ENCODE measurements around the gene MLXIP. TPM values are rescaled to one million over a fixed set of nuclear protein-coding genes. Genes with fewer than 3 reads are reported as not detected.

MLXIP gene
- total and polyA plus RNA-seq, 12 donors, result 13.7 to 98.1 (median 40.1) TPM

GRCh38 chr12:122094137-122094734 is 15.7 kb downstream of the MLXIP start:
- no peaks in the 10 kb centered on the region for H3K36me3 ChIP-seq (replicated peaks in 1 of 2)
- peak in 2 of 7 donors; percentile 7 to 11 for DNase-seq
- WGBS, 4 donors, result 94 to 98% (median 97%) methylated on average over 5 of the region's 5 CpGs
- intact Hi-C loops (cut with DNase I), result no loop called here
- H3K27ac ChIP-seq, result peak overlapping the region in 2 of 5 donors; percentile 46 to 74
- no peaks in the 10 kb centered on the region for H3K27me3 ChIP-seq
- peaks cover 46 to 73% of the 10 kb centered on the region in 2 donors for H3K4me1 ChIP-seq (replicated peaks in 1 of 2)
- no peak for TF ChIP-seq POLR2A (IDR thresholded peaks at IDR 0.05)
- TF ChIP-seq, protein P1, sequence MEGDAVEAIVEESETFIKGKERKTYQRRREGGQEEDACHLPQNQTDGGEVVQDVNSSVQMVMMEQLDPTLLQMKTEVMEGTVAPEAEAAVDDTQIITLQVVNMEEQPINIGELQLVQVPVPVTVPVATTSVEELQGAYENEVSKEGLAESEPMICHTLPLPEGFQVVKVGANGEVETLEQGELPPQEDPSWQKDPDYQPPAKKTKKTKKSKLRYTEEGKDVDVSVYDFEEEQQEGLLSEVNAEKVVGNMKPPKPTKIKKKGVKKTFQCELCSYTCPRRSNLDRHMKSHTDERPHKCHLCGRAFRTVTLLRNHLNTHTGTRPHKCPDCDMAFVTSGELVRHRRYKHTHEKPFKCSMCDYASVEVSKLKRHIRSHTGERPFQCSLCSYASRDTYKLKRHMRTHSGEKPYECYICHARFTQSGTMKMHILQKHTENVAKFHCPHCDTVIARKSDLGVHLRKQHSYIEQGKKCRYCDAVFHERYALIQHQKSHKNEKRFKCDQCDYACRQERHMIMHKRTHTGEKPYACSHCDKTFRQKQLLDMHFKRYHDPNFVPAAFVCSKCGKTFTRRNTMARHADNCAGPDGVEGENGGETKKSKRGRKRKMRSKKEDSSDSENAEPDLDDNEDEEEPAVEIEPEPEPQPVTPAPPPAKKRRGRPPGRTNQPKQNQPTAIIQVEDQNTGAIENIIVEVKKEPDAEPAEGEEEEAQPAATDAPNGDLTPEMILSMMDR (IDR thresholded peaks at IDR 0.05), result no peak
- H3K4me3 ChIP-seq, result no peak overlapping the region
- H3K9me3 ChIP-seq (replicated peaks in 1 of 3), result no peaks in the 10 kb centered on the region

- TF ChIP-seq, protein P1 (IDR thresholded peaks at IDR 0.05), result no peak
- TF ChIP-seq POLR2A (IDR thresholded peaks at IDR 0.05), result no peak
- H3K36me3 ChIP-seq (replicated peaks in 1 of 2), result no peaks in the 10 kb centered on the region
- H3K4me3 ChIP-seq, result no peak overlapping the region
- H3K27me3 ChIP-seq, result no peaks in the 10 kb centered on the region
- no peaks in the 10 kb centered on the region for H3K9me3 ChIP-seq (replicated peaks in 1 of 3)
- peak in 2 of 7 donors; percentile 12 to 16 for DNase-seq
- 78 to 82% (median 81%) methylated on average over 10 of the region's 10 CpGs for WGBS, 4 donors
- H3K4me1 ChIP-seq (replicated peaks in 1 of 2), result peaks cover 51 to 73% of the 10 kb centered on the region in 2 donors
- intact Hi-C loops (cut with DNase I), result no loop called here
- peak overlapping the region in 2 of 5 donors; percentile 28 to 74 for H3K27ac ChIP-seq
Measured at GRCh38 chr12:122094735-122095631, 16.4 kb downstream of the MLXIP start.

- Histone ChIP-seq H3K36me3 (replicated peaks in 1 of 2) (no peaks in the 10 kb centered on the region), H3K4me1 (replicated peaks in 1 of 2) (peaks cover 60 to 73% of the 10 kb centered on the region in 2 donors), H3K27ac (peak overlapping the region; percentile 34 to 94 (median 80)), H3K9me3 (replicated peaks in 1 of 3) (no peaks in the 10 kb centered on the region), H3K27me3 (no peaks in the 10 kb centered on the region), H3K4me3 (no peak overlapping the region)
- intact Hi-C loops (cut with DNase I), result no loop called here
- 75 to 86% (median 80%) methylated on average over 8 to 9 of the region's 9 CpGs for WGBS, 4 donors
- DNase-seq, result peak in 1 of 7 donors; percentile 12
- TF ChIP-seq POLR2A (IDR thresholded peaks at IDR 0.05), result no peak
- TF ChIP-seq, protein P1 (IDR thresholded peaks at IDR 0.05), result no peak
Measured at GRCh38 chr12:122096014-122096413, 17.5 kb downstream of the MLXIP start.

GRCh38 chr12:122096591-122097149 is 18.1 kb downstream of the MLXIP start:
- H3K9me3 ChIP-seq (replicated peaks in 1 of 3), result no peaks in the 10 kb centered on the region
- H3K27ac ChIP-seq, result peak overlapping the region; percentile 58 to 94 (median 80)
- peak in 6 of 7 donors; percentile 64 to 87 (median 76) for DNase-seq
- TF ChIP-seq POLR2A (IDR thresholded peaks at IDR 0.05), result peak in 1 of 2 donors; percentile 65
- TF ChIP-seq, protein P1 (IDR thresholded peaks at IDR 0.05), result no peak
- intact Hi-C loops (cut with DNase I), result no loop called here
- H3K36me3 ChIP-seq (replicated peaks in 1 of 2), result no peaks in the 10 kb centered on the region
- 28 to 42% (median 34%) methylated on average over 5 to 20 of the region's 20 CpGs for WGBS, 4 donors
- peak overlapping the region in 1 of 4 donors; percentile 23 for H3K4me3 ChIP-seq
- no peaks in the 10 kb centered on the region for H3K27me3 ChIP-seq
- peaks cover 57 to 72% of the 10 kb centered on the region in 2 donors for H3K4me1 ChIP-seq (replicated peaks in 1 of 2)
